ENCODE data around the gene ACKR3. TPM values are rescaled to one million over a fixed set of nuclear protein-coding genes. Genes with fewer than 3 reads are reported as not detected.

Gene ACKR3
- total RNA-seq, result 0.25 TPM in 1 of 2 replicates, not detected in the other

GRCh38 chr2:236569573-236569973 lies at the start of gene ACKR3:
TSS of gene ACKR3 (plus strand) at chr2:236569825. CDS start at chr2:236580466, 10,641 bp downstream.

Data from uterine smooth muscle cell (primary cell).